Stimulated activated CD4-positive, alpha-beta T cell treated with anti-CD3 and anti-CD28 coated beads, Interleukin-4, amount 100 ng/mL, for 24 hours (primary cell): ENCODE data around the gene FAM81B.

Source experiments
- DNase-seq: peaks from one replicate; pipeline ENCODE4 v3.0.0-alpha.2; 2020

Gene FAM81B

GRCh38 chr5:95487880-95488279 is 96.7 kb downstream of the FAM81B start:
- no peak for DNase-seq
